K562 (cell line): Measurements from ENCODE around the gene RNF20. TPM values are rescaled to one million over a fixed set of nuclear protein-coding genes. Genes with fewer than 3 reads are reported as not detected.

Source experiments
- ATAC-seq: fragments of 200-7000 bp; cut with Tn5 transposase; 3 replicates; pipeline ENCODE4 v1.9.1; 2020; ENCODE audit warnings: moderate library complexity
- BruUV-seq: library from RNA; stranded (reverse); fragments of 400-500 nt; replicated peaks from 2 replicates; lab custom pipeline; 2021; lab: Mats Ljungman, UMichigan
- CTCF ChIA-PET: fragments of 300-600 bp; formaldehyde crosslinking; extraction: SDS; loops from one replicate; lab custom pipeline; 2021; ENCODE audit warnings: low intra/inter-chr PET ratio; lab: Yijun Ruan, JAX
- POLR2A ChIA-PET: fragments of 300-600, 350-650 bp; sonication (Branson Sonifier 250); formaldehyde crosslinking; extraction: SDS; loops from one replicate; lab custom pipeline; 2021; ENCODE audit warnings: antibody characterized with exemption, inconsistent platforms; lab: Yijun Ruan, JAX
- DNase-seq, 4 experiments: peaks; one replicate each; pipeline versions ENCODE4 v3.0.0 to v3.0.0-alpha.2; 2011 to 2018; ENCODE audit warnings: low spot score in 3 of 4, mixed read lengths in 3 of 4; ENCODE audit errors: extremely low read depth in 1 of 4
- FAIRE-seq: peaks from 2 replicates; lab custom pipeline; 2011; peaks lifted over from hg19 to GRCh38; lab: Jason Lieb, UNC
- H2AFZ ChIP-seq: 2 replicates; pipeline ENCODE4 v1.6.0; 2011; ENCODE audit warnings: low read depth, low read length, control low read depth, inconsistent platforms
- H3K27ac ChIP-seq: fragments of 200-600 bp; 3 replicates; pipeline ENCODE4 v1.8.0; 2011; ENCODE audit warnings: low read depth, mild to moderate bottlenecking, control low read depth, inconsistent platforms, low read length, moderate library complexity, mixed read lengths; ENCODE audit errors: extremely low read depth
- H3K27me3 ChIP-seq, 2 experiments: fragments of 300-600 bp in 1 of 2; 2 replicates in 1 of 2; 3 replicates in 1 of 2; pipeline versions ENCODE4 v1.6.0 to v1.8.0; 2011; ENCODE audit warnings: inconsistent platforms in 2 of 2, low read length in 2 of 2, mild to moderate bottlenecking in 1 of 2, mixed read lengths in 1 of 2, moderate library complexity in 1 of 2; ENCODE audit not compliant: control insufficient read depth in 2 of 2, insufficient read depth in 2 of 2
- H3K36me3 ChIP-seq: fragments of 300-600 bp; 3 replicates; pipeline ENCODE4 v1.8.0; 2011; ENCODE audit warnings: mild to moderate bottlenecking, low read length, inconsistent platforms; ENCODE audit not compliant: control insufficient read depth, insufficient read depth
- H3K4me1 ChIP-seq, 2 experiments: fragments of 200-600 bp in 1 of 2; replicated peaks in 1 of 2; 2 replicates in 1 of 2; 3 replicates in 1 of 2; pipeline versions ENCODE4 v1.5.1 to v1.8.0; 2011; ENCODE audit warnings: inconsistent platforms in 2 of 2, low read length in 2 of 2, mild to moderate bottlenecking in 1 of 2, mixed read lengths in 1 of 2, moderate library complexity in 1 of 2; ENCODE audit not compliant: control insufficient read depth in 2 of 2, insufficient read depth in 2 of 2
- H3K4me2 ChIP-seq: 2 replicates; pipeline ENCODE4 v1.6.1; 2011; ENCODE audit warnings: low read length, control low read depth, inconsistent platforms, mixed read lengths; ENCODE audit not compliant: insufficient read depth
- H3K4me3 ChIP-seq: fragments of 200-600 bp; sonication (generic), shearing (Covaris generic); 2 replicates; pipeline ENCODE4 v1.5.1; 2016; ENCODE audit warnings: control low read depth, inconsistent platforms
- H3K79me2 ChIP-seq: fragments of 200-600 bp; 3 replicates; pipeline ENCODE4 v1.8.0; 2011; ENCODE audit warnings: low read length, inconsistent platforms; ENCODE audit not compliant: control insufficient read depth, insufficient read depth
- H3K9ac ChIP-seq, 2 experiments: 2 replicates each; pipeline versions ENCODE4 v1.6.0 to v1.6.1; 2011; ENCODE audit warnings: low read depth in 2 of 2, low read length in 2 of 2, control low read depth in 1 of 2, inconsistent platforms in 1 of 2, mild to moderate bottlenecking in 1 of 2, mixed read lengths in 1 of 2; ENCODE audit not compliant: insufficient read depth in 1 of 2
- H3K9me1 ChIP-seq: one replicate; pipeline ENCODE4 v1.6.0; 2011; ENCODE audit warnings: inconsistent platforms, mild to moderate bottlenecking, low read length, moderate library complexity; ENCODE audit not compliant: control insufficient read depth, insufficient read depth
- H3K9me3 ChIP-seq: replicated peaks from 2 replicates; pipeline ENCODE4 v1.5.1; 2011; ENCODE audit warnings: low read depth, low read length, inconsistent platforms; ENCODE audit not compliant: control insufficient read depth, insufficient read depth
- H4K20me1 ChIP-seq: replicated peaks from 2 replicates; pipeline ENCODE4 v1.6.1; 2011; ENCODE audit warnings: low read length, inconsistent platforms, mixed read lengths; ENCODE audit not compliant: control insufficient read depth, insufficient read depth
- CHCHD3 ChIP-seq: fragments of 250-450 bp; sonication (Bioruptor Pico); IDR thresholded peaks from 2 replicates; pipeline ENCODE4 v2.1.2; 2022; ENCODE audit warnings: mild to moderate bottlenecking
- ELF4 ChIP-seq: fragments of 450-650 bp; formaldehyde crosslinking; IDR thresholded peaks from 2 replicates; pipeline ENCODE4 v1.4.0; 2022; ENCODE audit warnings: missing genetic modification characterization
- EP300 ChIP-seq: IDR thresholded peaks from 2 replicates; pipeline ENCODE4 v1.6.1; 2012; ENCODE audit warnings: low read length, improper control_type of control experiment
- ESRRB ChIP-seq: fragments of 250-450 bp; sonication (Bioruptor Pico); IDR thresholded peaks from 2 replicates; pipeline ENCODE4 v1.5.0; 2020; ENCODE audit warnings: mild to moderate bottlenecking, moderate library complexity, borderline replicate concordance
- ETV5 ChIP-seq: sonication (generic); formaldehyde crosslinking; IDR thresholded peaks from 2 replicates; pipeline ENCODE4 v1.4.0; 2020; ENCODE audit warnings: low read depth, mild to moderate bottlenecking, missing genetic modification reagents
- GMEB1 ChIP-seq: fragments of 250-450 bp; sonication (Bioruptor Pico); IDR thresholded peaks from 2 replicates; pipeline ENCODE4 v1.4.0; 2020; ENCODE audit warnings: mild to moderate bottlenecking
- MCM5 ChIP-seq: fragments of 450-650 bp; IDR thresholded peaks from 2 replicates; pipeline ENCODE4 v1.6.1; 2016; ENCODE audit warnings: low read depth
- SMARCB1 ChIP-seq: IDR thresholded peaks from 2 replicates; pipeline ENCODE4 v1.6.1; 2011; ENCODE audit warnings: improper control_type of control experiment, low read depth; ENCODE audit not compliant: insufficient read length
- SP1 ChIP-seq: sonication (generic); formaldehyde crosslinking; IDR thresholded peaks from 2 replicates; pipeline ENCODE4 v1.8.1; 2022; ENCODE audit warnings: mild to moderate bottlenecking, missing genetic modification reagents
- STAT5B ChIP-seq: fragments of 250-450 bp; sonication (Bioruptor Pico); IDR thresholded peaks from 2 replicates; pipeline ENCODE4 v1.8.0; 2021; ENCODE audit warnings: mild to moderate bottlenecking, inconsistent platforms
- STAT6 ChIP-seq: sonication (generic); formaldehyde crosslinking; IDR thresholded peaks from 2 replicates; pipeline ENCODE4 v1.8.1; 2023; ENCODE audit warnings: mild to moderate bottlenecking, missing genetic modification reagents
- TSC22D4 ChIP-seq: fragments of 450-650 bp; IDR thresholded peaks from 2 replicates; pipeline ENCODE4 v1.6.1; 2016; ENCODE audit warnings: missing genetic modification characterization, missing biosample characterization, control low read depth
- ZNF239 ChIP-seq: fragments of 250-450 bp; sonication (Bioruptor Pico); IDR thresholded peaks from 2 replicates; pipeline ENCODE4 v1.4.0; 2020; ENCODE audit warnings: mild to moderate bottlenecking
- ZNF609 ChIP-seq: sonication (generic); formaldehyde crosslinking; IDR thresholded peaks from 2 replicates; pipeline ENCODE4 v1.8.1; 2023; ENCODE audit warnings: missing genetic modification reagents, mild to moderate bottlenecking, borderline replicate concordance
- WGBS: fragments of 100-300 bp; shearing (Covaris generic); methylation state at CpG from one replicate; pipeline ENCODE4 v1.1.6; 2016; ENCODE audit warnings: low coverage, mixed read lengths; ENCODE audit not compliant: insufficient coverage; ENCODE audit errors: missing lambda C conversion rate; 5-methylcytosine and 5-hydroxymethylcytosine counted together
- in situ Hi-C: fragments of 300-500 bp; cut with MboI; formaldehyde crosslinking; loops from 4 replicates; pipeline ENCODE4 v1.15.0; 2018; ENCODE audit warnings: inconsistent platforms, mixed read lengths
- intact Hi-C: fragments of 100-400 bp; cut with micrococcal nuclease; formaldehyde crosslinking; loops from 2 replicates; pipeline ENCODE4 v1.14.2; 2022
- polyA plus RNA-seq, 8 experiments: library from polyadenylated mRNA; depleted of rRNA in 4 of 8; stranded (reverse) in 5 of 8; unstranded in 3 of 8; fragments of >200 nt; fragmentation: Nextera tagmentation in 2 of 8; fragmentation: Illumina TruSeq in 1 of 8; extraction: Ambion mirVana in 2 of 8; extraction: Trizol in 1 of 8; gene quantifications; 2 replicates each; pipeline versions ENCODE4 v1.2.1 to v1.2.3, GENCODE V29; 2011 to 2014; ENCODE audit warnings: inconsistent platforms in 1 of 8, missing spikeins in 1 of 8
- total RNA-seq, 7 experiments: library from RNA; depleted of rRNA in 6 of 7; stranded (reverse); fragments of >200 nt in 6 of 7; fragmentation: Illumina TruSeq in 2 of 7; extraction: Trizol in 2 of 7; gene quantifications; 2 replicates each; pipeline versions ENCODE4 v1.2.1 to v1.2.3, GENCODE V29; 2011 to 2021; ENCODE audit warnings: low replicate concordance in 1 of 7

RNF20 gene
- total and polyA plus RNA-seq, 9 of the 15 experiments (the other 6 are each of a cell fraction or from before 2014, with no cell fraction given), result 5.5 to 25.0 (median 22.1) TPM

- in situ Hi-C loops (no loop called here), intact Hi-C loops (no loop called here)
- H3K79me2 ChIP-seq, result no peaks in the 10 kb centered on the region
- no peak overlapping the region for H3K4me2 ChIP-seq
- no peaks in the 10 kb centered on the region for H3K4me1 ChIP-seq
- DNase-seq, result no peak
- no peaks in the 10 kb centered on the region for H3K9me3 ChIP-seq
- 0% methylated on average over 4 of the region's 4 CpGs for WGBS
- no peaks in the 10 kb centered on the region for H3K36me3 ChIP-seq
- H3K27ac ChIP-seq, result no peak overlapping the region
- no TSS peak for BruUV-seq
- FAIRE-seq, result no peak
- H3K9ac ChIP-seq, result no peak overlapping the region
- H3K4me3 ChIP-seq, result no peak overlapping the region
- ATAC-seq, result no peak
- ChIA-PET CTCF (no interaction called here), POLR2A (no interaction called here)
- no peaks in the 10 kb centered on the region; a peak in 1 of 5 replicates for H3K27me3 ChIP-seq
- no peaks in the 10 kb centered on the region for H3K9me1 ChIP-seq
- H4K20me1 ChIP-seq, result no peaks in the 10 kb centered on the region
- no peak overlapping the region for H2AFZ ChIP-seq
- TF ChIP-seq ETV5 (no peak), GMEB1 (CRISPR knock-in tag) (no peak), TSC22D4 (tag) (no peak), SP1 (CRISPR knock-in tag) (no peak), ZNF609 (CRISPR knock-in tag) (no peak), STAT6 (no peak), EP300 (no peak), SMARCB1 (no peak), STAT5B (CRISPR knock-in tag) (no peak), ESRRB (no peak), CHCHD3 (no peak), ZNF239 (CRISPR knock-in tag) (no peak), MCM5 (no peak), ELF4 (no peak)
Measured at GRCh38 chr9:101587332-101588043, 53.8 kb downstream of the RNF20 start.
